Gastroesophageal sphincter (tissue), 3 donors: ENCODE results near the gene SERGEF.

ENCODE experiments used
- EP300 ChIP-seq: sonication (generic); formaldehyde crosslinking; IDR thresholded peaks from one replicate; pipeline ENCODE4 v1.6.1; 2017; ENCODE audit warnings: antibody characterized with exemption, mild to moderate bottlenecking
- POLR2A ChIP-seq, 2 donors: fragments of 450-650 bp; IDR thresholded peaks; one replicate each; pipeline ENCODE4 v1.6.1; 2017; ENCODE audit warnings: antibody characterized with exemption in 2 of 2, mild to moderate bottlenecking in 2 of 2, moderate library complexity in 1 of 2
- POLR2AphosphoS5 ChIP-seq: sonication (generic); formaldehyde crosslinking; IDR thresholded peaks from one replicate; pipeline ENCODE4 v1.6.1; 2017; ENCODE audit warnings: antibody characterized with exemption
- TF ChIP-seq, protein P1 (sequence below), 4 experiments: fragments of 200-600 bp in 2 of 4; fragments of 450-650 bp in 2 of 4; sonication (generic) in 1 of 4; IDR thresholded peaks; one replicate each; pipeline ENCODE4 v1.5.1; 2017 to 2019; ENCODE audit warnings: antibody characterized with exemption in 4 of 4, mild to moderate bottlenecking in 2 of 4, moderate library complexity in 2 of 4

DNA sequence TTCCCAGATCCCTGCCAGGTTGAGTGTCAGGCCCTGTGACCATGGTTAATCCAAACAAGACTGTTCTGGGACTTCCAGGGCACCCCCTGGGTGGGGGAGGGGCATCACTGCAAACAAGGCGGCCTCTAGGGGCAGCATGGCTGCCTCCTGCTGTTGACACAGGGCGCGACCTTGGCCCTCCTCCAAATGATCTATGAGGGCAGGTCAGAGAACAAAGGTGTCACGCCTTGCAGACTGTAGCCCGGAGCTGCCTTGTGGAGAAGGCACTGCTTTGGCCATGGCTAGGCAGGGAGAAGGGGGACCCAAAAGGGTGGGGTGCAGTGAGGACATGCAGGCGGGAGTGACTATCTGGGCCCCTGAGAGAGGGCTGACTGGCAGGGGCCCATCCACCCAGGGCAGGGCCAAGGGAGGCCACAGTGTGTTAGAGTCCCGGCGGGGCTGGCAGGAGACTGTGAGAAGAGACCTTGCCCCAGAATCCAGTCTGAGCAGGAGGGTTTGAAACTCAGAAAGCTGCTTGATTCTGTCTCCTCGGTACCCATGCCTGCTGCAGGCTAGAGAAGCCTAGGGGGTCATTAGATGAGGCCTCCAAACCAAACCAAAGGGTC lies 242.7 kb downstream of the SERGEF start:
- TF ChIP-seq, protein P1, sequence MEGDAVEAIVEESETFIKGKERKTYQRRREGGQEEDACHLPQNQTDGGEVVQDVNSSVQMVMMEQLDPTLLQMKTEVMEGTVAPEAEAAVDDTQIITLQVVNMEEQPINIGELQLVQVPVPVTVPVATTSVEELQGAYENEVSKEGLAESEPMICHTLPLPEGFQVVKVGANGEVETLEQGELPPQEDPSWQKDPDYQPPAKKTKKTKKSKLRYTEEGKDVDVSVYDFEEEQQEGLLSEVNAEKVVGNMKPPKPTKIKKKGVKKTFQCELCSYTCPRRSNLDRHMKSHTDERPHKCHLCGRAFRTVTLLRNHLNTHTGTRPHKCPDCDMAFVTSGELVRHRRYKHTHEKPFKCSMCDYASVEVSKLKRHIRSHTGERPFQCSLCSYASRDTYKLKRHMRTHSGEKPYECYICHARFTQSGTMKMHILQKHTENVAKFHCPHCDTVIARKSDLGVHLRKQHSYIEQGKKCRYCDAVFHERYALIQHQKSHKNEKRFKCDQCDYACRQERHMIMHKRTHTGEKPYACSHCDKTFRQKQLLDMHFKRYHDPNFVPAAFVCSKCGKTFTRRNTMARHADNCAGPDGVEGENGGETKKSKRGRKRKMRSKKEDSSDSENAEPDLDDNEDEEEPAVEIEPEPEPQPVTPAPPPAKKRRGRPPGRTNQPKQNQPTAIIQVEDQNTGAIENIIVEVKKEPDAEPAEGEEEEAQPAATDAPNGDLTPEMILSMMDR (IDR thresholded peaks at IDR 0.05) = no peak
- TF ChIP-seq POLR2A (IDR thresholded peaks at IDR 0.05) (no peak), POLR2AphosphoS5 (no peak), EP300 (no peak)
